GM19455 (cell line): ENCODE data around the gene PRKCA.

Source experiments
- ATAC-seq: cut with Tn5 transposase; IDR thresholded peaks from one replicate; pipeline ENCODE4 v1.9.1; 2021; ENCODE audit not compliant: unreplicated experiment

The PRKCA gene

DNA sequence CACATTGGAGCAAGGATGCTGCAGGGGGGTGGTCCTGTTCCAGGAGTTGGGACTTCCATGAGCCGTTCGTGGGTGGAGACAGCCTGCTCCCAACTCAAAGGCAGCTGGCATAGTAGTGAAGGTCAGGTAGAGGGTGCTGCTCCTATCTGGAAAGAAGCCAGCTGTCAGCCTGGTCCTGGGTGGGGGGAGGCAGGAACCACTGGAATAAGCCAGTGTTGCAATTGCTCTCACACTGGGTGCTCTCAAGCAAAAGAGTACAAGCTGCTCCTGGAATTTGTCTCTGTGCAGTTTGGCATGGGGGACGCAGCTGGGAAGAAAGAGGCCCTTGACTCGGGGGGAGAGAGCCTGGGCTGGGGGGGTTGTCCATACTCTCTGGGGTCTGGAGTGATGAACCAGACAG is 541.2 kb downstream of the PRKCA start:
- no peak for ATAC-seq

DNA sequence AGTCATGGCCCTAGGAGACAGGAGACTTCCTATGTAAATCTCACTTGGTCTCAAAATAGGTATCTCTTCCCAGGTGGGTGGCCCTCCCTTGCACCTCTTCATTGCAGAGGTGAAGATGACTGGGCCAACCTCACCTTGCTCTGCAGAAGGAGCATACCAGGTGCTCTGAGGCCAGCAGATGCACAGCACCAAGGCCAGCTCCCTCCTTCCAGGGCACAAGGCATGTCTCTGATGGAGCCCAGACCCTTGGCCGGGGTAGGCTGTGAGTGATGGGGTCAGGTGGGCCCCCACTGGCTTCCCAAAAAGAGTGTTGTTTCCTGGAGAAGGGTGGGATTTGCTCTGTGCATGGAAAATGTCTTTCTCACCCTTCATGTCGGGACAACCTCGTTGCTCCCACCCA is 545.3 kb downstream of the PRKCA start:
- no peak for ATAC-seq

DNA sequence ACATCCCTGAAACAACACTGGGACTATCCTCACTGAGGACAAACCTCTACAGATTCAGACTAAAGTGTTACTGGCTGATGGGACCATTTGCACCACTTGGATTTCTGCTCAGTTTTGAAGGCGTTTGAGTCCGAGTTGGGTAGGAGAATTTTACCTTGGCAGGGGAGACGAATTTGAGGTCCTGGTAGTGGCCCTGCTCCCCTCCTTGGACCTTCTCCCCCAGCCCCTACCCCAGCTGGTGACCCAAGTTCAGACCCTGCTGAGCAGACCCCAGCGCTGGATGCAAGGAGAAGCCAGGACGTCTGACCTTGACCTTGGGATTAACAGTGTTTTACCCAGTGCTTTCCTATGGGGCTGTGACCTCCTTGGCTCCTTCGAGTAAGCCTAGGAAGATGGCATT is 546.1 kb downstream of the PRKCA start:
- no peak for ATAC-seq

DNA sequence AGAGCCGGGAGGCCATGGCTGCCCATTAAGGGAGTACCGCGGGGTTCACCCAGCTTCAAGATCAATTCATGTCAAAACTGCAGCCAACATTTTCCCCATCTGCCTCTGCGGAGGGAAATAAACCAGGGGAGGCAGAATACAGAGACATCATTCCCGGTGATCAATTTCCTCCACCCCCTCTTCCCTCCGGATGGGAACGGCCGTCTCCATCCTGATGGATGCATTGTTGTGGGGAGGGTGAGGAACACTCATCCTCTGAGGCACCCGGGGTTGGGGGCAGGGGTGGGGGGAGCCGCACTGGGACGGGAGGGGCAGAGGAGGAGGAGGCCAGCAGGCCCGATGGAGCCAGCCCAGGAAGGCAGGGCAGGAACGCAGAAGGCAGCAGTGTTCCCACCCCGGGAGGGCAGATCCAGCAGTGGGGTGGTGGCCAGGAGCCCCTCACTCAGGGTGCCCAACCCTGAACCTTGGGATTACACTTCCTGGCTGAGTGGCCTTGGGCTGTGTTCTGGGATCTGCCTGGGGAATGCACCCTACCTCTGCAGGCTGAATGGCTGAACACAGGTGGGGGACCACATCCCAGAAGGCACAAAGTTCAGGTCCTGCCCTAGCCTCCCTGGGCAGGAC is 546.7 kb downstream of the PRKCA start:
- no peak for ATAC-seq

DNA sequence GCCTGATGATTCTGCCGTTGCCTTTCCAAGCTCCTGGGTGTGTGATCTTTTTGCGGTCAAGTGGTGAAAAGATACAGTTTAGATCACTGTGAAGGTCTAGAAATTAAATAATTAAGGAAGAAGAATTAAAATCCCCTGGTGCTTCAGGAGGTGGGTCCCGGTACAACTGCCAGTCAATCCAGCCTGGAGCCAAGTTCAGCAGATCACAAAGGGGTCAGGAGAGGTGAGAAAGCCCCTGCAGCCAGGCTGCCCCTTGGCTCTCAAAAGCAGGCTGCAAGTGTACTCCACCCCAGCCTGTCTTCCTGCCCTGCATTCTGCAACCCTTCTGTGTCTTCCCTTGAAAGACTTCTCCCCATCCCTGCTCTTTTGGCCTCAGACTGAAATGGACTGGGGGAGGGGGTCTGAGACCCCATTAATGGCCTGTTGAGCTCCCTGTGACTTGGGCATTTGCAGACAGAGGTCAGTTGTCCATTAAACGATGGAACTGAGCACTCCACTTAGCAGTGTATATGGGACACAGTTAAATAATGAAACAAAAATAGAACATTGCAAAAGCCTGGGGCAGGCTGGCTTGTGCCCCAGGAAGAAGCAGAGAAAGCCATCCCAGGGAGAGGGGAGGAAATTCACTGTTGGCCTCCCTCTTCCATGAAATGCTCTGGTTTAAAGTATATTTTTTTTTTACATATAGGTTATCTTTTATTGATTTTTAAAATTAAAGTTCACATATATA is 547.6 kb downstream of the PRKCA start:
- no peak for ATAC-seq

DNA sequence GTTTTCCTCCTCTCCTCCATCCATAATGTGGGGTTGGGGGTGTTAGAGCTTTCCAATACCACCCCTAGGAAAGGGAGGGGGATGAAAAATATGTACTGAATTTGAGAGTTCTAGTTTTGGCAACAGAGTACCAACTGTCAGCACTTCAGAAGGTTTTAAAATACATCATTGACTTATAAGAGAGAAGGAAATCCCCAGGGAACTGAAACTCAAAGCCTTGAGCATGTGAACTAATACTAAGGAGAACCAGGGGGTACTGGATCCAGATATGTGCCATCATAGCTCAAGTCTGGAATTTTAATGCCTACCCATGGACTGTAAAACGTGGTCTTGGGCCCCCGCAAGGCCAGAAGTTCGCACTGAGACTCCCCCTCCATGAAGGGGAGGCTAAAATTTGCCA is 548.3 kb downstream of the PRKCA start:
- no peak for ATAC-seq

DNA sequence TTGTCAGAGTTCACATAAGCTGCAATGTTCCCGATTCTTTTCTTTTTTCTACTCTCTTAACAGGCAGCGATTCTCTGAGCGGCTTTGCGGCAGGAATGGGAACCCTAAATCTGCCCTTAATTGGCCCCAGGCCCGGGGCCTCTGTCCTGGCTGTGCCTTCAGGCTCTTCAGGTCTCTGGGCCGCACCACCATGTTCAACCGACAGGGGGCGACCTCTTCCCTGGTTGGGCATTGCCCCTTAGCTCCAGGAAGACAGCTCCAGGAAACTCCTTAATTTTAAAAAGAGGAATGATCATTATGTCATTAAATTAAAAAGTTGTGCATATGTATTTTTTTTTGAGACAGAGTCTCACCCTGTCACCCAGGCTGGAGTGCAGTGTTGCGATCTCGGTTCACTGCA is 552.8 kb downstream of the PRKCA start:
- ATAC-seq, result no peak

DNA sequence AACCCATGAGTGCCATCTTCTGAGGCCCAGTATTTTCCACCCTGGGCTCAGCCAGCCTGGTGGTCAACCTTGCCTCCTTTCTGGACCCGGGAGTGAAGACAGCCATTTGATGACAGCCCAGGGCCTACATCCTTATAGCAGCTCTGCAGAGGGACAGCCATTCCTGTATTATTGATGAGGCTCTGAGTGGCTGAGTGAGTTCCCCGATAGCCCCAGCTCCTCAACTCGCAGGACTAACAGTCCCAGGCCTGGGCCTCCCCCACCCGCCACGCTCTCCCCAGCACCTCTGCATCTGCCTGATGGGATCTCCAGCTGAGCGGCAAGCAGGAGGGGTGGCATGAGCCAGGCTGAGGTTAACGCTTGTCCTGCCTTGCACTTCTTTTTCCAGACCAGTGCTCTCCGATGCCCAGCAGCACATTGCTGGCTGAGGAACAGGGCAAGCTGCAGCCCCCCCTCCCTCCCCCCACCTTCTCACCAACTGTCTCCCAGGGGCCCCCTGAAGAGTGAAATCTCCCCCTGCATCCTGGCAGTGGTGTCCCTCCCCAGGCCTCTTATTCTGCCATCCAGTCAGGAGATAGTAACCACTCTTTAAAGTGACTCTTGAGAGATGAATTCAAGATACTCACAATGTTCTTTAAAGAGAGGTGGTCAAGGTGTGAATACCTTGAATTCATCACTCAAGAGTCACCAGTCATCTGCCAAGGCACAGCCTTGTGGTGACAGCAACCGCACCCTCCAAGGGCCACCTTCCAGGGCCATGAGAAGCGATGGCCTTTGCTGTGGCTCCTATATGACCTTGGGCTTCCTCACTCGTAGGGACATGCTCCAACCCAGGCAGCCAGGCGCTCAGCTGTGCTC is 556.0 kb downstream of the PRKCA start:
- ATAC-seq, result no peak

DNA sequence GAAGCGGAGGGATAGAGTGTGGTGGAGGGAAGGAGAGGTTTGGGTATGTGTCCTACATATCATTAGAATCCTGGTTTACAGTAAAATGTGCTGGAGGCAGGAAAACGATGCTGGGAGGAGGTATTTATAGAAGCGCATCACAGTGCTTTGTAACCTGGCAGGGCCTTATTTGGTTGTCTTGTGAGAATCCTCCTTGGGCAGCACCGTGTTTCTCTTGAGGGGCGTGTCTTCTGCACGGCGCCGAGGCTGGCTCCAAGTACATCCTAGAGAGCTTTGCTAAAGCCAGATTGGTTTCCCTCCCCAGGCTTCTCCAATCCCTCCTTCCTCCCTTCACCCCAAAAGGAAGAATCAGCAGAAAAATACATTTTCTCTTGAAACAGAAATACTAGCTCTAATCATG is 556.9 kb downstream of the PRKCA start:
- no peak for ATAC-seq

DNA sequence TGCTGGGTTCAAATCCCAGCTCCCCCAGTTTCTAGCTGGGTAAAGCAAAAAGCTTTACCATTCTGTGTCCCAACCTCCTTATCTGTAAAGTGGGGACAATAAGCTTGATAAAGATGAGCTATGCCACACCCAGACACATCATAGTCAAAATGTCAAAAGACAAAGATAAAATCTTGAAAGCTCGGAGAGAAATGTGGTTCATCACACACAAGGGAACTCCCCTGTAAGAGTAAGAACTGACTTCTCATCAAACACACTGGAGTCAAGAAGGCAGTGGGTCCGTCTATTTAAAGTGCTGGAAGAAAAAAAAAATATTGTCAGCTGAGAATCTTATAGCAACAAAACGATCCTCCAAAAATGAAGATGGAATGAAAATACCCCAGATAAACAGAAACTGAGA is 557.8 kb downstream of the PRKCA start:
- no peak for ATAC-seq
